OCI-LY1 (cell line): ENCODE results near the gene TYSND1.

Experiments used
- H2AFZ ChIP-seq: fragments of 200-600 bp; sonication (generic), shearing (Covaris generic); 2 replicates; pipeline ENCODE4 v1.6.0; 2014; ENCODE audit warnings: antibody characterized with exemption, mild to moderate bottlenecking, low read length
- H3F3A ChIP-seq: fragments of 200-600 bp; sonication (generic), shearing (Covaris generic); 2 replicates; pipeline ENCODE4 v1.6.0; 2014; ENCODE audit warnings: mild to moderate bottlenecking, antibody characterized with exemption, low read length, moderate library complexity; ENCODE audit not compliant: insufficient read depth
- H3K27ac ChIP-seq: fragments of 200-600 bp; sonication (generic); 2 replicates; pipeline ENCODE4 v1.5.1; 2014; ENCODE audit warnings: low read length, mixed run types, mild to moderate bottlenecking, low read depth; ENCODE audit not compliant: poor library complexity, severe bottlenecking
- H3K27me3 ChIP-seq: fragments of 200-600 bp; sonication (generic); 2 replicates; pipeline ENCODE4 v1.6.0; 2014; ENCODE audit warnings: antibody characterized with exemption, mild to moderate bottlenecking, low read length, moderate library complexity; ENCODE audit not compliant: insufficient read depth
- H3K36me3 ChIP-seq: fragments of 200-600 bp; sonication (generic); 2 replicates; pipeline ENCODE4 v1.6.1; 2014; ENCODE audit warnings: mild to moderate bottlenecking, antibody characterized with exemption, low read length, moderate library complexity, mixed read lengths; ENCODE audit not compliant: insufficient read depth
- H3K4me1 ChIP-seq: fragments of 200-600 bp; sonication (generic); 2 replicates; pipeline ENCODE4 v1.5.1; 2014; ENCODE audit warnings: mild to moderate bottlenecking, low read length, moderate library complexity; ENCODE audit not compliant: insufficient read depth, severe bottlenecking
- H3K4me2 ChIP-seq: fragments of 200-600 bp; sonication (generic), shearing (Covaris generic); 2 replicates; pipeline ENCODE4 v1.6.1; 2014; ENCODE audit warnings: low read length
- H3K4me3 ChIP-seq: fragments of 200-600 bp; sonication (generic); 2 replicates; pipeline ENCODE4 v1.5.1; 2014; ENCODE audit warnings: low read length, low read depth, mild to moderate bottlenecking, mixed read lengths; ENCODE audit not compliant: poor library complexity, severe bottlenecking
- H3K79me2 ChIP-seq: fragments of 200-600 bp; shearing (Covaris generic); 2 replicates; pipeline ENCODE4 v1.6.1; 2016; ENCODE audit warnings: mixed run types, low read length, mixed read lengths; ENCODE audit not compliant: insufficient read depth
- H3K9ac ChIP-seq: fragments of 200-600 bp; sonication (generic), shearing (Covaris generic); 2 replicates; pipeline ENCODE4 v1.6.1; 2014; ENCODE audit warnings: mild to moderate bottlenecking, low read length, mixed read lengths
- H3K9me2 ChIP-seq: fragments of 200-600 bp; sonication (generic), shearing (Covaris generic); 2 replicates; pipeline ENCODE4 v1.6.1; 2014; ENCODE audit warnings: low read depth, mild to moderate bottlenecking, low read length, mixed read lengths
- H3K9me3 ChIP-seq: fragments of 200-600 bp; shearing (Covaris generic); 2 replicates; pipeline ENCODE4 v1.6.1; 2014; ENCODE audit warnings: low read length, mixed read lengths
- H4K20me1 ChIP-seq: fragments of 200-600 bp; sonication (generic), shearing (Covaris generic); 2 replicates; pipeline ENCODE4 v1.6.0; 2016; ENCODE audit warnings: mild to moderate bottlenecking, low read length; ENCODE audit not compliant: insufficient read depth
- CTCF ChIP-seq: fragments of 200-600 bp; sonication (generic), shearing (Covaris generic); IDR thresholded peaks from 2 replicates; pipeline ENCODE4 v1.5.1; 2017; ENCODE audit warnings: mild to moderate bottlenecking, antibody characterized with exemption, low read length, moderate library complexity, mixed read lengths
- EZH2 ChIP-seq: fragments of 200-600 bp; sonication (generic), shearing (Covaris generic); IDR thresholded peaks from 2 replicates; pipeline ENCODE4 v1.8.0; 2017; ENCODE audit warnings: borderline replicate concordance, mixed run types, mild to moderate bottlenecking, antibody characterized with exemption, low read length, moderate library complexity, mixed read lengths

Gene TYSND1

GRCh38 chr10:70111496-70111895, 35.0 kb downstream of the TYSND1 start:
- Histone ChIP-seq H3K79me2 (no peaks in the 10 kb centered on the region), H3K9ac (no peak overlapping the region), H3K36me3 (peaks cover 42% of the 10 kb centered on the region), H3K4me2 (no peak overlapping the region), H3K4me3 (no peak overlapping the region), H2AFZ (no peak overlapping the region), H3K27ac (no peak overlapping the region), H3F3A (no peaks in the 10 kb centered on the region), H3K4me1 (no peaks in the 10 kb centered on the region), H4K20me1 (no peaks in the 10 kb centered on the region), H3K27me3 (no peaks in the 10 kb centered on the region), H3K9me3 (no peaks in the 10 kb centered on the region), H3K9me2 (no peaks in the 10 kb centered on the region)
- TF ChIP-seq CTCF: no peak
- TF ChIP-seq EZH2: no peak

- H3F3A ChIP-seq: no peaks in the 10 kb centered on the region
- peaks cover 25% of the 10 kb centered on the region for H3K36me3 ChIP-seq
- H3K9me2 ChIP-seq: no peaks in the 10 kb centered on the region
- H3K9me3 ChIP-seq: no peaks in the 10 kb centered on the region
- H4K20me1 ChIP-seq: no peaks in the 10 kb centered on the region
- H3K4me1 ChIP-seq: no peaks in the 10 kb centered on the region
- no peak overlapping the region for H3K27ac ChIP-seq
- no peaks in the 10 kb centered on the region for H3K79me2 ChIP-seq
- no peak overlapping the region for H3K4me3 ChIP-seq
- no peak overlapping the region for H3K9ac ChIP-seq
- H2AFZ ChIP-seq: no peak overlapping the region
- no peaks in the 10 kb centered on the region for H3K27me3 ChIP-seq
- TF ChIP-seq EZH2: no peak
- TF ChIP-seq CTCF: no peak
- H3K4me2 ChIP-seq: no peak overlapping the region
Observed at GRCh38 chr10:70109064-70109729, 37.3 kb downstream of the TYSND1 start.

GRCh38 chr10:70106958-70107791, 39.3 kb downstream of the TYSND1 start:
- no peak overlapping the region for H3K27ac ChIP-seq
- H3K9me2 ChIP-seq: no peaks in the 10 kb centered on the region
- H3K79me2 ChIP-seq: no peaks in the 10 kb centered on the region
- no peaks in the 10 kb centered on the region for H3K4me1 ChIP-seq
- H2AFZ ChIP-seq: no peak overlapping the region
- no peak overlapping the region for H3K4me3 ChIP-seq
- TF ChIP-seq EZH2 (no peak), CTCF (peak; percentile 87)
- H3F3A ChIP-seq: no peaks in the 10 kb centered on the region
- no peaks in the 10 kb centered on the region for H3K9me3 ChIP-seq
- peaks cover 5% of the 10 kb centered on the region; the same call in 1 of the 2 replicates for H3K36me3 ChIP-seq
- H3K4me2 ChIP-seq: no peak overlapping the region
- no peaks in the 10 kb centered on the region for H3K27me3 ChIP-seq
- no peak overlapping the region for H3K9ac ChIP-seq
- H4K20me1 ChIP-seq: no peaks in the 10 kb centered on the region
